Cardiac fibroblast (primary cell): ENCODE data around the gene PTPRN2.

Experiments used
- DNase-seq, 2 donors: peaks; one replicate each; pipeline versions ENCODE4 v3.0.0 to v3.0.0-alpha.2; 2010; ENCODE audit warnings: low read depth in 2 of 2
- H3K4me3 ChIP-seq, 2 donors: replicated peaks in 1 of 2; 1 replicate in 1 of 2; 2 replicates in 1 of 2; pipeline ENCODE4 v1.5.1; 2011; ENCODE audit warnings: low read depth in 2 of 2, low read length in 2 of 2, mild to moderate bottlenecking in 2 of 2, moderate library complexity in 1 of 2
- CTCF ChIP-seq: IDR thresholded peaks from one replicate; pipeline ENCODE4 v1.5.1; 2011; ENCODE audit warnings: low read depth, mild to moderate bottlenecking, low read length, inconsistent platforms

The PTPRN2 gene

GRCh38 chr7:157932498-157933218 lies 655.0 kb downstream of the PTPRN2 start:
- no peak for TF ChIP-seq CTCF
- peak in 1 of 2 donors; percentile 5 for DNase-seq
- H3K4me3 ChIP-seq, result no peak overlapping the region

DNA sequence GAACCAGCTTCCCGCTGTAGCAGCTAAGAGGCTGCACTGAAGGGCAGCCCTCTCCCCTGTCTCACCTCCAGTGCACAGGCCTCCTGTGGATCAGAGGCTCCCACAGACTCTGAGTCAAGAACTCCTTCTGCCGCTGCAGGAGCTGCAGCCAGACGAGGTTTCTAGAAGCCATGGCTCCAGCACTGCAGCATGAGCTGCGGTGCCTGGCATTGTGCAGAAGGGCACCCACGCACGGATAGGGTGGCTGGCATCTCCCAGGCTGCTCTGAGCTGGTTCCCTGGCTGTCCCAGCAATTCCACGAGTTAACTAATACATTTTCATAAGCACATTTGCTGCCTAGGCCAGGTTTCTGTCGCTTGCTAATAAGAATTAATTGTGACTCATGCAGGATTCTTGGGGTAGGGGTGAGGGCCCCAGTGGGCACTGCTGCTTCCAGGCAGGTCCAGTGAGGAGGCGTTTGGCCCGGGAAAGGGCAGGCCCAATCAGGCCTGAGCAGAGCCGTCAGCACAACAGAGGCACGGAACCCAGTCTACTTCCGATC lies 656.6 kb downstream of the PTPRN2 start:
- no peak for DNase-seq
- no peak for TF ChIP-seq CTCF

DNA sequence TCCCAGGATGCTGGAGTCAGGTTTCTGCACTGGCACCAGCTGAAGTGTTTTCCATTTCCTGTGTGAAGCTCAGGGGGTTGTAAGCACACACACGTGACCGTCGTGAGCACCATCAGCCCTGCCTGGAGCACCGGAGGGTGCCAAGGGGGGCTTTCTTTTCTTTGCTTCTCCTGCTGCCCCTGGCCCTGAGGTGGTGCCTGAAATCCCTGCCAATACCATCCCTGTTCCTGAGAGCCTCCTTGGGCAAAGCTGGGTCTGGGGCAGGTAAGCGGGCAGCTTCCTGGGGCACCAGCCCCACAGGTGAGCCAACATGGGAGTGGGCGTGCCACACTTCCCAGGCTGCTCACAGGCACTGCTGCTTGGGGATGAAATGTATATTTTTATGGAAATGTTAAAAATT lies 657.2 kb downstream of the PTPRN2 start:
- DNase-seq, result no peak
- no peak overlapping the region for H3K4me3 ChIP-seq
- TF ChIP-seq CTCF, result no peak

More for the DNA sequence above, 656.6 kb downstream of the PTPRN2 start:
- H3K4me3 ChIP-seq, result no peak overlapping the region

DNA sequence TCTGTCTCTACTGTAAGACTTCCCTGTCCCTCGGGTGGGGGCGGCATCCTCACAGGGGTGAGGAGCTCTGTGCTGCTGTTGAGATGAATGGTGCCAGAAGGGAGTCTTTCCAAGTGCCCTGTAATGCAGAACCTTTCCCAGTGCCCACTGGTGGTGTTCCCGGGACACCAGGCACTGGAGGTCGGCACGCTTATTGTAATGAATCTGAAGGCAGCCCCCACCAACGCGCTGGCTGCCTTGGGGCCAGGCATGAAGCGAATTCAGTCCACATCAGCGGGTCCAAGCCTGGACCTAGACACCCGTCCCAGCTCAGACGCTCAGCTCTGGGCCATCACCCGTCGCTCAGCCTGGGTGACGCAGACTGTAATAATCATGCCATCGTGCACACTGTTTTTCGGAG lies 658.0 kb downstream of the PTPRN2 start:
- H3K4me3 ChIP-seq, result no peak overlapping the region
- no peak for TF ChIP-seq CTCF
- no peak for DNase-seq

DNA sequence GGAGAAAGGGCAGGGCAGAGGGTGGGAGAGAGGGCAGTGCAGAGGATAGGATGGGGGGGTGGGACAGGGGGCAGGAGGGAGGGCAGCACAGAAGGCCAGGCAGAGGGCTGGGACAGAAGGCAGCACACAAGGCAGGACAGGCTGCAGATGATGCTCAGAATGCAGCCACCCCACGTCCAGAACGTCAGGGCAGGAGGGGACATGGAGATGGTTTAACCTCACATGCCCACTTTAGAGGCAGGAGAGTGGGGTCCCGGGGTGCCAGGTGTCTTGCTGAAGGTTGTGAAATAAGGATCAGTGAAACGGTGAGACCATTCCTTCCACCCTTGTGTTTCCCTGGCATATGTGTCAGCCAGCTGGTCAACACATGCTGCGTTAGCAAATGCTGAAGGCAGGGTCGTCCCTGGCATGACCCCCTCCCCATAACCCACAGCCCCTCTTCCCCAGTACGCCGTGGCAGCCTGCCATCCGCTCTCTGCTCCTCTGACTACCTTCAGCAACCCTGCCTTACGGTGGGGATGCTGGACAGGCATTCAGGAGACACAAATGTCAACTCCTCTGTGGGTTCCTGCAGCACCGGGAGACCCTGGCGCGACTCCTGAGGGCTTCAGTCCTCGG lies 658.7 kb downstream of the PTPRN2 start:
- no peak for DNase-seq
- no peak for TF ChIP-seq CTCF
- no peak overlapping the region for H3K4me3 ChIP-seq

- no peak for TF ChIP-seq CTCF
- DNase-seq, result no peak
- H3K4me3 ChIP-seq, result no peak overlapping the region
Observed at GRCh38 chr7:157928171-157928794, 659.3 kb downstream of the PTPRN2 start.
